ENCODE results near the gene CTAG1A.

- TF ChIP-seq POLR2A (IDR thresholded peaks at IDR 0.05; ENCODE audit: low read length) (no peak), GATA1 (IDR thresholded peaks at IDR 0.05; ENCODE audit: low read depth, low read length) (no peak)
These were observed 11.5 kb downstream of the CTAG1A start for GRCh38 chrX:154596290-154596929.

All from erythroblast (primary cell).